Suprapubic skin (tissue), 4 donors: ENCODE measurements around the gene KCNG4. TPM values are rescaled to one million over a fixed set of nuclear protein-coding genes. Genes with fewer than 3 reads are reported as not detected.

Experiments used
- DNase-seq, 2 donors: peaks; one replicate each; pipeline ENCODE4 v3.0.0-alpha.2; 2019; ENCODE audit warnings: low spot score in 2 of 2
- H3K27ac ChIP-seq: fragments of 200-600 bp; sonication (generic); one replicate; pipeline ENCODE4 v1.5.1; 2019
- H3K27me3 ChIP-seq: fragments of 200-600 bp; sonication (generic); one replicate; pipeline ENCODE4 v1.5.1; 2019
- H3K36me3 ChIP-seq: fragments of 200-600 bp; sonication (generic); one replicate; pipeline ENCODE4 v1.5.1; 2019
- H3K4me1 ChIP-seq: fragments of 200-600 bp; sonication (generic); one replicate; pipeline ENCODE4 v1.5.1; 2019
- H3K4me3 ChIP-seq: fragments of 200-600 bp; sonication (generic); one replicate; pipeline ENCODE4 v1.5.1; 2019; ENCODE audit warnings: mild to moderate bottlenecking
- H3K9me3 ChIP-seq: fragments of 200-600 bp; sonication (generic); one replicate; pipeline ENCODE4 v1.5.1; 2019
- EP300 ChIP-seq: sonication (generic); formaldehyde crosslinking; IDR thresholded peaks from one replicate; pipeline ENCODE4 v1.6.1; 2017; ENCODE audit warnings: antibody characterized with exemption
- POLR2A ChIP-seq, 2 donors: fragments of 450-650 bp; IDR thresholded peaks; one replicate each; pipeline ENCODE4 v1.6.1; 2017; ENCODE audit warnings: antibody characterized with exemption in 2 of 2, mild to moderate bottlenecking in 2 of 2, moderate library complexity in 2 of 2
- POLR2AphosphoS5 ChIP-seq, 3 donors: sonication (generic); formaldehyde crosslinking; IDR thresholded peaks; one replicate each; pipeline ENCODE4 v1.6.1; 2017; ENCODE audit warnings: antibody characterized with exemption in 3 of 3
- WGBS: methylation state at CpG from one replicate; pipeline ENCODE4 v1.1.5; 2018; 5-methylcytosine and 5-hydroxymethylcytosine counted together
- total RNA-seq, 4 donors: library from RNA; depleted of rRNA; stranded (reverse); fragments of >200 nt; gene quantifications; one replicate each; pipeline ENCODE4 v1.1.0, GENCODE V29; 2016
- TF ChIP-seq, protein P1 (sequence below), 2 donors: fragments of 200-600 bp in 1 of 2; fragments of 450-650 bp in 1 of 2; sonication (generic) in 1 of 2; IDR thresholded peaks; one replicate each; pipeline ENCODE4 v1.5.1; 2016 to 2019; ENCODE audit warnings: antibody characterized with exemption in 2 of 2, mild to moderate bottlenecking in 1 of 2, moderate library complexity in 1 of 2

KCNG4 gene
- total RNA-seq, 4 donors from 2014 or later: not detected

DNA sequence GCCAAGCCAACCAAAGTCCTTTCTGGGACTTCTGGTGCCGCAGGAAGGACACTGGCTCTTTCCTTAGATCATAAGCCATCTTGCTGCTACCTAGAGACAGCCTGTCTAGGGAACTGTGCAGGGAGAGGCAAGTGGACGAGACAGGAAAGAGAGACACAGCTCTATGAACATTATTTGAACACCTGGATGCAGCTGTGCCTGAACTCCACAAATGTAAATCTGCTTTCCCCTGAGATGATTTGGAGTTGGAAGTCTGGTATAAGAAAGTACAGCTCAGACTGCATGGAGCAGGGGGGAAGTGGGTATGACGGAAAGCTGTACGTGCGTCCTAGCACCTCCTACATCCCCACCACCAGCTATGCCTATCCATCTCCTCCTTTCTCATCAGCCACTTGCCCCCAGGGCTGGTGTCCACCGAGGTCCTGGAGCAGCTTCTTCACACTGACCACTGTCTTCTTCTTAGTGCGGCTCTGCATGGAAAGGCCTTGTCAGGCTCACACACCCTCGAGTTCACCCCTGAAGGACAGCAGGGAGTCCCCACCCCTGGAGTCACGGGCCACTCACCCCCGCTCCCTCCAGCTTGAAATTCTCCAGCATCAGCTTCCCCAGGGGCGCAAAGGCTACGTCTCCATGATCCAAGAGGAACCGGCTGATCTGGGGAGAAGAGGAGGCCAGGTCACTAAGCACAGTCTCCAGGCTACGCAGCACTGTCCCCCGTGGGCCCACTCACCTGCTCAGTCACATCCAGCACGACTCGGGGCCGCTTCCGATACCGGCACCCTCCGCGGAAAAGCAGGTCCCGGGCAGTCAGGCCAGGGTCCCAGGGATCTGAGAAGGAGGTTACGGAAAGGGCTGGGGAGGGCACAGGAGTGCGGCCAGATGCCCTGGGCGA, 56.9 kb downstream of the KCNG4 start:
- no peak for DNase-seq
- Histone ChIP-seq H3K4me3 (no peak overlapping the region), H3K9me3 (no peaks in the 10 kb centered on the region), H3K36me3 (peaks cover 59% of the 10 kb centered on the region), H3K4me1 (peaks cover 22% of the 10 kb centered on the region), H3K27ac (no peak overlapping the region), H3K27me3 (no peaks in the 10 kb centered on the region)
- TF ChIP-seq, protein P1, sequence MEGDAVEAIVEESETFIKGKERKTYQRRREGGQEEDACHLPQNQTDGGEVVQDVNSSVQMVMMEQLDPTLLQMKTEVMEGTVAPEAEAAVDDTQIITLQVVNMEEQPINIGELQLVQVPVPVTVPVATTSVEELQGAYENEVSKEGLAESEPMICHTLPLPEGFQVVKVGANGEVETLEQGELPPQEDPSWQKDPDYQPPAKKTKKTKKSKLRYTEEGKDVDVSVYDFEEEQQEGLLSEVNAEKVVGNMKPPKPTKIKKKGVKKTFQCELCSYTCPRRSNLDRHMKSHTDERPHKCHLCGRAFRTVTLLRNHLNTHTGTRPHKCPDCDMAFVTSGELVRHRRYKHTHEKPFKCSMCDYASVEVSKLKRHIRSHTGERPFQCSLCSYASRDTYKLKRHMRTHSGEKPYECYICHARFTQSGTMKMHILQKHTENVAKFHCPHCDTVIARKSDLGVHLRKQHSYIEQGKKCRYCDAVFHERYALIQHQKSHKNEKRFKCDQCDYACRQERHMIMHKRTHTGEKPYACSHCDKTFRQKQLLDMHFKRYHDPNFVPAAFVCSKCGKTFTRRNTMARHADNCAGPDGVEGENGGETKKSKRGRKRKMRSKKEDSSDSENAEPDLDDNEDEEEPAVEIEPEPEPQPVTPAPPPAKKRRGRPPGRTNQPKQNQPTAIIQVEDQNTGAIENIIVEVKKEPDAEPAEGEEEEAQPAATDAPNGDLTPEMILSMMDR (IDR thresholded peaks at IDR 0.05): no peak
- no peak for TF ChIP-seq EP300
- no peak for TF ChIP-seq POLR2AphosphoS5 (IDR thresholded peaks at IDR 0.05)
- TF ChIP-seq POLR2A (IDR thresholded peaks at IDR 0.05): no peak
- WGBS: 96% methylated on average over 26 of the region's 26 CpGs

DNA sequence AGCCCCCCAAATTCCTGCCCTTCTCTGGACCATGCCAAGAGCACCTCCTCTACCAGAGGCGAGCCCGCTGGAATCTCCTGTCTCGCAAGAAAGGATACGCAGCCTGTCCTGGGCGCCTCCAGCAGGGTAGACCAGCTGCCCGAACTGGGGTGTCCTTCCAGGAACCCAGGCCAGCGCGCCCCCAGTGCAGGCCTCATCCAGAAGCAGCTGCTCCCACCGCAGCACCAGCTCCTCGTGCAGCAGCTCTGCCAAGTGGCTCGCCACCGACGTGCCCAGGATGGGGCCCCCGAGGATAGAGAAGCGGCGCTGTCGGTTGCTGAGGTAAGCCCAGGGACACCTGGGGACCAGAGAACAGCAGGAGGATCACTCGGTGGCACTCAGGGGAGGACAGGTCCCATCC, 57.7 kb downstream of the KCNG4 start:
- Histone ChIP-seq H3K27me3 (no peaks in the 10 kb centered on the region), H3K4me3 (no peak overlapping the region), H3K36me3 (peaks cover 59% of the 10 kb centered on the region), H3K27ac (no peak overlapping the region), H3K9me3 (no peaks in the 10 kb centered on the region), H3K4me1 (peaks cover 30% of the 10 kb centered on the region)
- TF ChIP-seq POLR2AphosphoS5 (IDR thresholded peaks at IDR 0.05): no peak
- no peak for TF ChIP-seq POLR2A (IDR thresholded peaks at IDR 0.05)
- no peak for TF ChIP-seq EP300
- TF ChIP-seq, protein P1 (IDR thresholded peaks at IDR 0.05): no peak
- DNase-seq: no peak
- 98% methylated on average over 8 of the region's 18 CpGs for WGBS

DNA sequence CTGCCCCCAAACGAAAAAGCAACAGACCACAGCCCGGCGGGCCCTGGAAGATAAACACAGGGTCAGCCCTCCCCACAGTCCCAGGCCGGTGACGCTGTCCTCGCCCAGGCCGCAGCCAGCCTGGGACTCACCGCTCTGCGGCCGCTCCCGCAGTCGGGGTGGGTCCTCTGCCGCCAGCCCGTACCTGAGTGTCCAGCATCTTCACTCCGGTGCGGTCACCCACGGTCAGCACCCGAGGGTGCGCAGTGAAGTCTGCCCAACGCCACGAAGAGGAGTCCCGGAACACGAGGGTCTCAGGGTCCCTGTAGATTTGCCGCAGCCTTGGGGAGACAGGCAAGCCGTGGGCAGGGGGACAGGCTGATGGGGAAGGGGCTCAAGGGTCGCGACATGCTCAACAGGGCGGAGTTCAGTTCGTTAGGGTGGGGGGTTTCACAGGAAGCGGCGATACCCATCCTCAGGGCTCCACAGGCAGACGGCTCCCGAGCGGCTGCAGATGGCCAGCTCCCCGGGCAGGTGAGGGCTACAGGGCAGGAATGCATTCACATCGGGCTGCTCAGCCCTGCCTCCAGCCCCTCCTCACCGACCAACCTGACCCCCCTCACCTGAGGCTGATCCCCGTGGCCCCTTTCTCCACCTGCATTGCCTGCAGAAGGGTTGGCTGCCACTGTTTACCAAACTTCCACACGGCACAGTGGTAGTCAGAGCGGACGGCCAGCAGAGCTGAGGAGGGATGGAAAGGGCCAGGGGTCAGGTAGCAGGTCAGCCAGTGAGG, 58.5 kb downstream of the KCNG4 start:
- 91% methylated on average over 6 of the region's 41 CpGs for WGBS
- no peak for TF ChIP-seq POLR2A (IDR thresholded peaks at IDR 0.05)
- TF ChIP-seq POLR2AphosphoS5 (IDR thresholded peaks at IDR 0.05): no peak
- TF ChIP-seq, protein P1 (IDR thresholded peaks at IDR 0.05): no peak
- no peak for TF ChIP-seq EP300
- H3K4me1 ChIP-seq: peaks cover 37% of the 10 kb centered on the region
- H3K27me3 ChIP-seq: no peaks in the 10 kb centered on the region
- no peak overlapping the region for H3K4me3 ChIP-seq
- H3K9me3 ChIP-seq: no peaks in the 10 kb centered on the region
- peaks cover 59% of the 10 kb centered on the region for H3K36me3 ChIP-seq
- H3K27ac ChIP-seq: no peak overlapping the region
- DNase-seq: no peak

DNA sequence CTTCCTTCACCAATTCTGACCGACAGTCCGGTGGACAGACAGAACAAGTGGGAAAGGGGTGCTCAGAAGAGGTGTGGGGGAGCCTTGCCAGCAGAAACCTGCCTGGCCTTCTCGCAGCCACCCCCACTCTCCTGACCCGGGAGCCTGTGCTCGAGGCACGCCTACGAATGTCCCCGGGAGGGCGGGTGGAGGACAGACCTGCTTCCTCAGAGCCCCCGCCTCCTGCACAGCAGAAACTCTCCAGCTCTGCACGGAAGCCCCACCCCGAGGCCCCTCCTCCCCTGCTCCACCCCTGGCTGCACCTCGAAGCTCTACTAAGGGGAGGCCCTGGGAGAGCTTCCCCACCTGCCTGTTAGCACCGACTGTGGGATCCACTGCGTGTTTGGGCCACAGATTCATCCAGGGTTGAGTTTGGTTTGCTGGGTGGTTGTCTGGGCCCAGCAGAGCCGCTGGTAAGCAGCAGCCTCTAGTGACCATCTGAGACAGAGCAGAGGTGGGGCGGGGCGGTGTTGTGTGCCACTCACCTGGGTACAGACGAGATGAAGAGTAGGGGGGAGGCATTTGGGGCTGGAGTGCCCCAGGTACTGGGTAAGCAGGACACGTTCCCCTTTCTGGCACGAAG, 59.2 kb downstream of the KCNG4 start:
- Histone ChIP-seq H3K4me3 (no peak overlapping the region), H3K36me3 (peaks cover 59% of the 10 kb centered on the region), H3K27me3 (no peaks in the 10 kb centered on the region), H3K27ac (no peak overlapping the region), H3K9me3 (no peaks in the 10 kb centered on the region), H3K4me1 (peaks cover 37% of the 10 kb centered on the region)
- WGBS: 92% methylated on average over 9 of the region's 21 CpGs
- DNase-seq: no peak
- TF ChIP-seq, protein P1 (IDR thresholded peaks at IDR 0.05): no peak
- TF ChIP-seq POLR2AphosphoS5 (IDR thresholded peaks at IDR 0.05): no peak
- no peak for TF ChIP-seq EP300
- TF ChIP-seq POLR2A (IDR thresholded peaks at IDR 0.05): no peak
